Measurements from ENCODE around the gene PER2. TPM values are rescaled to one million over a fixed set of nuclear protein-coding genes. Genes with fewer than 3 reads are reported as not detected.

The PER2 gene
- total and polyA plus RNA-seq, 2 donors (not counting 1 experiment from before 2014, with no cell fraction given): 3.2 to 12.6 TPM

- Histone ChIP-seq H3K4me2 (replicated peaks; ENCODE audit: low read depth, low read length, poor library complexity, severe bottlenecking) (no peak overlapping the region), H3K4me3 (ENCODE audit: control extremely low read depth in 1 of 5, extremely low read depth in 1 of 5, insufficient read depth in 1 of 5, low read depth in 2 of 5, low read length in 4 of 5) (no peak overlapping the region), H2AFZ (ENCODE audit: insufficient read depth, low read depth, low read length, poor library complexity, severe bottlenecking) (no peak overlapping the region), H3K9ac (ENCODE audit: low read length) (no peak overlapping the region), H3K4me1 (ENCODE audit: control insufficient read depth in 2 of 2, insufficient read depth in 2 of 2, low read length in 2 of 2) (no peaks in the 10 kb centered on the region), H3K36me3 (replicated peaks in 1 of 2; ENCODE audit: control extremely low read depth in 1 of 2, control insufficient read depth in 1 of 2, extremely low read depth in 1 of 2, insufficient read depth in 2 of 2, low read length in 1 of 2) (peaks cover 0 to 58% of the 10 kb centered on the region in 2 experiments), H3K9me3 (ENCODE audit: control extremely low read depth in 1 of 3, control insufficient read depth in 2 of 3, insufficient read depth in 1 of 3, low read length in 2 of 3) (no peaks in the 10 kb centered on the region), H3K27ac (ENCODE audit: low read length in 2 of 2) (no peak overlapping the region), H3K79me2 (ENCODE audit: control insufficient read depth, insufficient read depth, low read length) (no peaks in the 10 kb centered on the region), H3K27me3 (replicated peaks in 1 of 4; ENCODE audit: control extremely low read depth in 1 of 4, control insufficient read depth in 3 of 4, insufficient read depth in 4 of 4, low read length in 3 of 4) (no peaks in the 10 kb centered on the region), H4K20me1 (ENCODE audit: control insufficient read depth, insufficient read depth, low read length, poor library complexity, severe bottlenecking) (no peaks in the 10 kb centered on the region)
- ChIA-PET CTCF (interaction anchor here (0.6 kb wide), 1 partner anchor 160 kb away, joined by 3 read pairs; no protein-coding TSS in a partner anchor), POLR2A (no interaction called here)
- 98% methylated on average over 5 of the region's 6 CpGs for WGBS (ENCODE audit: insufficient coverage)
- ATAC-seq (ENCODE audit: low read depth) (no peak), DNase-seq (no peak)
- intact Hi-C loops (cut with micrococcal nuclease): no loop called here
- TF ChIP-seq CTCF (IDR thresholded peaks at IDR 0.05): no peak
- TF ChIP-seq EZH2 (IDR thresholded peaks at IDR 0.05; ENCODE audit: borderline replicate concordance, insufficient read depth, low read depth, low read length, poor library complexity, severe bottlenecking): no peak
- Mint-ChIP-seq H3K27me3 (no peaks in the 10 kb centered on the region), H3K4me1 (no peaks in the 10 kb centered on the region), H3K27ac (no peak overlapping the region), H3K4me3 (no peak overlapping the region), H3K9me3 (ENCODE audit: insufficient read depth) (no peaks in the 10 kb centered on the region)
Observed at GRCh38 chr2:238269741-238270140, 18.7 kb downstream of the PER2 start.

GRCh38 chr2:238267884-238268680 lies 20.3 kb downstream of the PER2 start:
- Mint-ChIP-seq H3K27me3 (no peaks in the 10 kb centered on the region), H3K4me1 (peaks cover 1% of the 10 kb centered on the region), H3K9me3 (ENCODE audit: insufficient read depth) (no peaks in the 10 kb centered on the region), H3K27ac (no peak overlapping the region), H3K4me3 (no peak overlapping the region)
- no peak for TF ChIP-seq CTCF (IDR thresholded peaks at IDR 0.05)
- no peak for TF ChIP-seq EZH2 (IDR thresholded peaks at IDR 0.05; ENCODE audit: borderline replicate concordance, insufficient read depth, low read depth, low read length, poor library complexity, severe bottlenecking)
- H3K4me1 ChIP-seq (ENCODE audit: control insufficient read depth in 2 of 2, insufficient read depth in 2 of 2, low read length in 2 of 2): peaks cover 0 to 4% of the 10 kb centered on the region in 2 donors
- 96% methylated on average over 18 of the region's 20 CpGs for WGBS (ENCODE audit: insufficient coverage)
- ChIA-PET CTCF (no interaction called here), POLR2A (no interaction called here)
- DNase-seq (no peak), ATAC-seq (ENCODE audit: low read depth) (no peak)
- H3K4me2 ChIP-seq (replicated peaks; ENCODE audit: low read depth, low read length, poor library complexity, severe bottlenecking): no peak overlapping the region
- H3K4me3 ChIP-seq (ENCODE audit: control extremely low read depth in 1 of 5, extremely low read depth in 1 of 5, insufficient read depth in 1 of 5, low read depth in 2 of 5, low read length in 4 of 5): no peak overlapping the region
- no peaks in the 10 kb centered on the region for H3K79me2 ChIP-seq (ENCODE audit: control insufficient read depth, insufficient read depth, low read length)
- intact Hi-C loops (cut with micrococcal nuclease): no loop called here
- H3K27me3 ChIP-seq (replicated peaks in 1 of 4; ENCODE audit: control extremely low read depth in 1 of 4, control insufficient read depth in 3 of 4, insufficient read depth in 4 of 4, low read length in 3 of 4): no peaks in the 10 kb centered on the region
- no peak overlapping the region for H3K27ac ChIP-seq (ENCODE audit: low read length in 2 of 2)
- H4K20me1 ChIP-seq (ENCODE audit: control insufficient read depth, insufficient read depth, low read length, poor library complexity, severe bottlenecking): no peaks in the 10 kb centered on the region
- H2AFZ ChIP-seq (ENCODE audit: insufficient read depth, low read depth, low read length, poor library complexity, severe bottlenecking): no peak overlapping the region
- no peaks in the 10 kb centered on the region for H3K9me3 ChIP-seq (ENCODE audit: control extremely low read depth in 1 of 3, control insufficient read depth in 2 of 3, insufficient read depth in 1 of 3, low read length in 2 of 3)
- peaks cover 0 to 54% of the 10 kb centered on the region in 2 experiments for H3K36me3 ChIP-seq (replicated peaks in 1 of 2; ENCODE audit: control extremely low read depth in 1 of 2, control insufficient read depth in 1 of 2, extremely low read depth in 1 of 2, insufficient read depth in 2 of 2, low read length in 1 of 2)
- H3K9ac ChIP-seq (ENCODE audit: low read length): no peak overlapping the region

All from B cell (primary cell).